ENCODE results near the gene MEST. TPM values are rescaled to one million over a fixed set of nuclear protein-coding genes. Genes with fewer than 3 reads are reported as not detected.
"Not testable (repeated sequence)": the region's sequence is repeated elsewhere in the genome, so short reads cannot be mapped to it uniquely, and the experiment has no call there.

MEST gene
- total and polyA plus RNA-seq, 9 donors = 16.2 to 64.5 (median 35.5) TPM

GRCh38 chr7:130505753-130506152, 13.9 kb downstream of the MEST start:
- TF ChIP-seq EP300 (IDR thresholded peaks at IDR 0.05) = no peak
- TF ChIP-seq POLR2A (IDR thresholded peaks at IDR 0.05) = no peak
- TF ChIP-seq, protein P1, sequence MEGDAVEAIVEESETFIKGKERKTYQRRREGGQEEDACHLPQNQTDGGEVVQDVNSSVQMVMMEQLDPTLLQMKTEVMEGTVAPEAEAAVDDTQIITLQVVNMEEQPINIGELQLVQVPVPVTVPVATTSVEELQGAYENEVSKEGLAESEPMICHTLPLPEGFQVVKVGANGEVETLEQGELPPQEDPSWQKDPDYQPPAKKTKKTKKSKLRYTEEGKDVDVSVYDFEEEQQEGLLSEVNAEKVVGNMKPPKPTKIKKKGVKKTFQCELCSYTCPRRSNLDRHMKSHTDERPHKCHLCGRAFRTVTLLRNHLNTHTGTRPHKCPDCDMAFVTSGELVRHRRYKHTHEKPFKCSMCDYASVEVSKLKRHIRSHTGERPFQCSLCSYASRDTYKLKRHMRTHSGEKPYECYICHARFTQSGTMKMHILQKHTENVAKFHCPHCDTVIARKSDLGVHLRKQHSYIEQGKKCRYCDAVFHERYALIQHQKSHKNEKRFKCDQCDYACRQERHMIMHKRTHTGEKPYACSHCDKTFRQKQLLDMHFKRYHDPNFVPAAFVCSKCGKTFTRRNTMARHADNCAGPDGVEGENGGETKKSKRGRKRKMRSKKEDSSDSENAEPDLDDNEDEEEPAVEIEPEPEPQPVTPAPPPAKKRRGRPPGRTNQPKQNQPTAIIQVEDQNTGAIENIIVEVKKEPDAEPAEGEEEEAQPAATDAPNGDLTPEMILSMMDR (IDR thresholded peaks at IDR 0.05) = no peak
- no peaks in the 10 kb centered on the region for H3K36me3 ChIP-seq

DNA sequence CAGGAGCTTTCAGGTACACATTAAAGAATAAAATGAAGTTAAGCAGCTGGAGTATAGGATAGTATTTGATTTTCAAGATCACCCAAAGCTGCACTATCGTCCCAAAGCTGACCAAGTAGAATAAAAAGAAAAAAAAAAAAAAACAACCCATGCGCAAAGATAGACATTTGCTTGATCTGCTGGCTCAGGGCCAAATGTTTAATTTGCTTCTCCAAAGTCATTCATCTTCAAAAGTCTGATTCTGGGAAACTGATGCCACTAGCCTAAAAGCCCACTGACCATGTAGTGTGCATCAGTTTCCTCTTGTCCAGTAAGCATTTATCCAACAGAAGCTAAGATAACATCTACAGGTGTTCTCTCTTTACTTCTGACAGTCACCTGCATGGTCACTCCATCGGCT, 14.5 kb downstream of the MEST start:
- H3K36me3 ChIP-seq = no peaks in the 10 kb centered on the region
- no peak overlapping the region for H3K27ac ChIP-seq
- TF ChIP-seq EP300 (IDR thresholded peaks at IDR 0.05) (no peak), POLR2A (IDR thresholded peaks at IDR 0.05) (no peak)
- TF ChIP-seq, protein P1 (IDR thresholded peaks at IDR 0.05) = no peak
- H3K4me1 ChIP-seq (ENCODE audit: insufficient read depth) = no peaks in the 10 kb centered on the region
- H3K4me3 ChIP-seq = no peak overlapping the region
- 94 to 97% (median 95%) methylated on average over 3 of the region's 3 CpGs for WGBS, 3 donors
- no peaks in the 10 kb centered on the region for H3K9me3 ChIP-seq
- no peaks in the 10 kb centered on the region for H3K27me3 ChIP-seq
- DNase-seq = no peak
- intact Hi-C loops (cut with DNase I) = no loop called here

More at GRCh38 chr7:130505753-130506152, 13.9 kb downstream of the MEST start:
- no peaks in the 10 kb centered on the region for H3K4me1 ChIP-seq (ENCODE audit: insufficient read depth)
- no peaks in the 10 kb centered on the region for H3K27me3 ChIP-seq
- H3K9me3 ChIP-seq = no peaks in the 10 kb centered on the region
- DNase-seq = no peak
- no peak overlapping the region for H3K27ac ChIP-seq
- no peak overlapping the region for H3K4me3 ChIP-seq
- intact Hi-C loops (cut with DNase I) = no loop called here

- not testable (repeated sequence) for H3K36me3 ChIP-seq, H3K4me3 ChIP-seq
Measured at GRCh38 chr7:130512038-130512437, 20.2 kb downstream of the MEST start.

DNA sequence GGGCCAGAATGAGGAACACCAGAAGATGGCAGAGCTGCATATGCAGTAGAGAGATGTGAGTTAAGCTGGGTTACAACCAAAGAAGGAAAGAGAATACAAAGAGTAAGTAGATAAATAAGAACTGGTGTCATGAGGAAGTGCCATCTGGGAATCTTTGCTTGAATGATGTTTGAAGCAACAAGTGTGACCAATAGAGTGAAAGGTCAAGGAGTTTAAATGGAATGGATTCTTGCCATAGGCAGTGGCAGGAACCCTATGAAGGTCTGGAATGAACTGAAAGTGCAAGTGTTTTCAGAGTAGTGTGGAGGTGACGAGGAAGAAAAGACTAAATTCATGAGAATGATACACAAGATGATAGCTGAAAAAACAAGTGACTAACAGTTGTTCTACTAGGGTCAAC, 21.6 kb downstream of the MEST start:
- Histone ChIP-seq H3K4me1 (ENCODE audit: insufficient read depth) (no peaks in the 10 kb centered on the region), H3K9me3 (no peaks in the 10 kb centered on the region), H3K4me3 (no peak overlapping the region), H3K27ac (no peak overlapping the region), H3K27me3 (no peaks in the 10 kb centered on the region), H3K36me3 (no peaks in the 10 kb centered on the region)
- intact Hi-C loops (cut with DNase I) = no loop called here
- TF ChIP-seq POLR2A (IDR thresholded peaks at IDR 0.05) (no peak), EP300 (IDR thresholded peaks at IDR 0.05) (no peak)
- TF ChIP-seq, protein P1 (IDR thresholded peaks at IDR 0.05) = no peak
- DNase-seq = no peak
- 91 to 97% (median 95%) methylated on average over 1 of the region's 1 CpG for WGBS, 3 donors

More at GRCh38 chr7:130512038-130512437, 20.2 kb downstream of the MEST start:
- H3K27me3 ChIP-seq; H3K27ac ChIP-seq; intact Hi-C loops (cut with DNase I); H3K9me3 ChIP-seq; DNase-seq; H3K4me1 ChIP-seq (ENCODE audit: insufficient read depth): not testable (repeated sequence)
- 95 to 98% (median 96%) methylated on average over 3 of the region's 3 CpGs for WGBS, 3 donors

- H3K27me3 ChIP-seq = no peaks in the 10 kb centered on the region
- H3K36me3 ChIP-seq = no peaks in the 10 kb centered on the region
- no peak overlapping the region for H3K27ac ChIP-seq
- WGBS, 3 donors = 81 to 86% (median 86%) methylated on average over 3 of the region's 3 CpGs
- H3K4me1 ChIP-seq (ENCODE audit: insufficient read depth) = no peaks in the 10 kb centered on the region
- H3K9me3 ChIP-seq = no peaks in the 10 kb centered on the region
- DNase-seq = no peak
- H3K4me3 ChIP-seq = no peak overlapping the region
- TF ChIP-seq, protein P1 (IDR thresholded peaks at IDR 0.05) = no peak
- TF ChIP-seq POLR2A (IDR thresholded peaks at IDR 0.05) (no peak), EP300 (IDR thresholded peaks at IDR 0.05) (no peak)
- intact Hi-C loops (cut with DNase I) = no loop called here
Measured at GRCh38 chr7:130515315-130516040, 23.6 kb downstream of the MEST start.
